HEK293 (cell line): ENCODE results near the gene SLC25A44.

ENCODE experiments used
- CTCF ChIP-seq: fragments of 450-650 bp; formaldehyde crosslinking; IDR thresholded peaks from 2 replicates; pipeline ENCODE4 v1.5.1; 2016; ENCODE audit warnings: missing biosample characterization, missing genetic modification characterization
- ZNF114 ChIP-seq: fragments of 450-650 bp; formaldehyde crosslinking; IDR thresholded peaks from 2 replicates; pipeline ENCODE4 v1.5.0; 2017; ENCODE audit warnings: missing biosample characterization, missing genetic modification characterization
- ZSCAN30 ChIP-seq: fragments of 450-650 bp; IDR thresholded peaks from 2 replicates; pipeline ENCODE4 v1.5.1; 2018; ENCODE audit warnings: missing biosample characterization, mild to moderate bottlenecking, missing genetic modification characterization, moderate library complexity
- TF ChIP-seq, protein P1 (sequence below): fragments of 450-650 bp; formaldehyde crosslinking; IDR thresholded peaks from 2 replicates; pipeline ENCODE4 v1.5.1; 2016; ENCODE audit warnings: missing biosample characterization, missing genetic modification characterization

GRCh38 chr1:156226116-156226538, 32.2 kb downstream of the SLC25A44 start:
- TF ChIP-seq, protein P1, sequence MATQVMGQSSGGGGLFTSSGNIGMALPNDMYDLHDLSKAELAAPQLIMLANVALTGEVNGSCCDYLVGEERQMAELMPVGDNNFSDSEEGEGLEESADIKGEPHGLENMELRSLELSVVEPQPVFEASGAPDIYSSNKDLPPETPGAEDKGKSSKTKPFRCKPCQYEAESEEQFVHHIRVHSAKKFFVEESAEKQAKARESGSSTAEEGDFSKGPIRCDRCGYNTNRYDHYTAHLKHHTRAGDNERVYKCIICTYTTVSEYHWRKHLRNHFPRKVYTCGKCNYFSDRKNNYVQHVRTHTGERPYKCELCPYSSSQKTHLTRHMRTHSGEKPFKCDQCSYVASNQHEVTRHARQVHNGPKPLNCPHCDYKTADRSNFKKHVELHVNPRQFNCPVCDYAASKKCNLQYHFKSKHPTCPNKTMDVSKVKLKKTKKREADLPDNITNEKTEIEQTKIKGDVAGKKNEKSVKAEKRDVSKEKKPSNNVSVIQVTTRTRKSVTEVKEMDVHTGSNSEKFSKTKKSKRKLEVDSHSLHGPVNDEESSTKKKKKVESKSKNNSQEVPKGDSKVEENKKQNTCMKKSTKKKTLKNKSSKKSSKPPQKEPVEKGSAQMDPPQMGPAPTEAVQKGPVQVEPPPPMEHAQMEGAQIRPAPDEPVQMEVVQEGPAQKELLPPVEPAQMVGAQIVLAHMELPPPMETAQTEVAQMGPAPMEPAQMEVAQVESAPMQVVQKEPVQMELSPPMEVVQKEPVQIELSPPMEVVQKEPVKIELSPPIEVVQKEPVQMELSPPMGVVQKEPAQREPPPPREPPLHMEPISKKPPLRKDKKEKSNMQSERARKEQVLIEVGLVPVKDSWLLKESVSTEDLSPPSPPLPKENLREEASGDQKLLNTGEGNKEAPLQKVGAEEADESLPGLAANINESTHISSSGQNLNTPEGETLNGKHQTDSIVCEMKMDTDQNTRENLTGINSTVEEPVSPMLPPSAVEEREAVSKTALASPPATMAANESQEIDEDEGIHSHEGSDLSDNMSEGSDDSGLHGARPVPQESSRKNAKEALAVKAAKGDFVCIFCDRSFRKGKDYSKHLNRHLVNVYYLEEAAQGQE (tag by site-specific recombination), result no peak
- no peak for TF ChIP-seq CTCF (tag by site-specific recombination)
- no peak for TF ChIP-seq ZSCAN30 (tag by site-specific recombination)
- no peak for TF ChIP-seq ZNF114 (tag by site-specific recombination)
